WTC11 (cell line): Measurements from ENCODE around the gene MBP. TPM values are rescaled to one million over a fixed set of nuclear protein-coding genes. Genes with fewer than 3 reads are reported as not detected.

Source experiments
- ATAC-seq: fragments of 200-7000 bp; cut with Tn5 transposase; 2 replicates; pipeline ENCODE4 v1.10.0; 2021; ENCODE audit warnings: mild to moderate bottlenecking, moderate library complexity
- CTCF ChIA-PET: fragments of 300-600 bp; sonication (Branson Sonifier 250); formaldehyde crosslinking; loops from one replicate; lab custom pipeline; 2021; ENCODE audit warnings: antibody characterized with exemption; lab: Charles Lee
- POLR2A ChIA-PET: fragments of 350-600 bp; sonication (Branson Sonifier 250); formaldehyde crosslinking; loops from one replicate; lab custom pipeline; 2021; ENCODE audit warnings: antibody characterized with exemption; lab: Charles Lee
- DNase-seq: peaks from one replicate; pipeline ENCODE4 v3.0.0; 2021; ENCODE audit warnings: low spot score
- H3K27ac Mint-ChIP-seq: 2 replicates; pipeline ENCODE4 v1.8.0; 2021; ENCODE audit warnings: mixed read lengths
- H3K27me3 Mint-ChIP-seq: 2 replicates; pipeline ENCODE4 v1.8.0; 2021; ENCODE audit warnings: low read depth, mild to moderate bottlenecking, moderate library complexity, mixed read lengths
- H3K36me3 Mint-ChIP-seq: 2 replicates; pipeline ENCODE4 v1.8.0; 2021; ENCODE audit warnings: mixed read lengths
- H3K4me1 Mint-ChIP-seq: 2 replicates; pipeline ENCODE4 v1.8.0; 2022; ENCODE audit warnings: mixed read lengths
- H3K4me3 Mint-ChIP-seq: 2 replicates; pipeline ENCODE4 v1.8.0; 2021; ENCODE audit warnings: mild to moderate bottlenecking, moderate library complexity, mixed read lengths
- H3K9me3 Mint-ChIP-seq: 2 replicates; pipeline ENCODE4 v1.8.0; 2021; ENCODE audit warnings: mixed read lengths
- ATF1 ChIP-seq: sonication (generic); formaldehyde crosslinking; IDR thresholded peaks from 2 replicates; pipeline ENCODE4 v1.8.1; 2023; ENCODE audit warnings: mild to moderate bottlenecking, moderate library complexity, missing genetic modification reagents
- ATF6 ChIP-seq: sonication (generic); formaldehyde crosslinking; IDR thresholded peaks from 2 replicates; pipeline ENCODE4 v1.8.1; 2023; ENCODE audit warnings: mild to moderate bottlenecking, missing genetic modification reagents
- CREB1 ChIP-seq: sonication (generic); formaldehyde crosslinking; IDR thresholded peaks from 2 replicates; pipeline ENCODE4 v1.8.0; 2023; ENCODE audit warnings: mild to moderate bottlenecking, missing genetic modification reagents
- CREM ChIP-seq: sonication (generic); formaldehyde crosslinking; IDR thresholded peaks from 2 replicates; pipeline ENCODE4 v1.8.1; 2022; ENCODE audit warnings: mild to moderate bottlenecking, missing genetic modification reagents, moderate library complexity
- ELF4 ChIP-seq: sonication (generic); formaldehyde crosslinking; IDR thresholded peaks from 2 replicates; pipeline ENCODE4 v1.8.1; 2022; ENCODE audit warnings: low read depth, mild to moderate bottlenecking, moderate library complexity, missing genetic modification reagents
- FOXJ3 ChIP-seq: sonication (generic); formaldehyde crosslinking; IDR thresholded peaks from 2 replicates; pipeline ENCODE4 v1.9.0; 2021; ENCODE audit warnings: missing genetic modification reagents, mild to moderate bottlenecking, borderline replicate concordance
- FOXP4 ChIP-seq: sonication (generic); formaldehyde crosslinking; IDR thresholded peaks from 2 replicates; pipeline ENCODE4 v1.8.0; 2022; ENCODE audit warnings: mild to moderate bottlenecking, missing genetic modification reagents
- HMGXB4 ChIP-seq: sonication (generic); formaldehyde crosslinking; IDR thresholded peaks from 2 replicates; pipeline ENCODE4 v1.8.1; 2023; ENCODE audit warnings: mild to moderate bottlenecking, moderate library complexity, missing genetic modification reagents
- KAT7 ChIP-seq: sonication (generic); formaldehyde crosslinking; IDR thresholded peaks from 2 replicates; pipeline ENCODE4 v1.8.1; 2023; ENCODE audit warnings: missing genetic modification reagents, mild to moderate bottlenecking, borderline replicate concordance
- MAX ChIP-seq: sonication (generic); formaldehyde crosslinking; IDR thresholded peaks from 2 replicates; pipeline ENCODE4 v1.8.0; 2022; ENCODE audit warnings: mild to moderate bottlenecking, missing genetic modification reagents
- MLX ChIP-seq: sonication (generic); formaldehyde crosslinking; IDR thresholded peaks from 2 replicates; pipeline ENCODE4 v1.8.1; 2023; ENCODE audit warnings: mild to moderate bottlenecking, missing genetic modification reagents, moderate library complexity
- MXD4 ChIP-seq: fragments of 250-450 bp; sonication (Bioruptor Pico); IDR thresholded peaks from 2 replicates; pipeline ENCODE4 v1.8.0; 2021; ENCODE audit warnings: mild to moderate bottlenecking, moderate library complexity, borderline replicate concordance
- MYBL2 ChIP-seq: sonication (generic); formaldehyde crosslinking; IDR thresholded peaks from 2 replicates; pipeline ENCODE4 v1.8.1; 2023; ENCODE audit warnings: mild to moderate bottlenecking, moderate library complexity, missing genetic modification reagents
- NFATC4 ChIP-seq: fragments of 250-450 bp; sonication (Bioruptor Pico); IDR thresholded peaks from 2 replicates; pipeline ENCODE4 v1.9.0; 2021; ENCODE audit warnings: mild to moderate bottlenecking
- NFYB ChIP-seq: sonication (generic); formaldehyde crosslinking; conservative IDR thresholded peaks from 2 replicates; pipeline ENCODE4 v1.8.0; 2022; ENCODE audit warnings: low read depth, missing genetic modification reagents
- NR2C2 ChIP-seq: sonication (generic); formaldehyde crosslinking; IDR thresholded peaks from 2 replicates; pipeline ENCODE4 v1.8.0; 2022; ENCODE audit warnings: mild to moderate bottlenecking, missing genetic modification reagents
- OVOL2 ChIP-seq: fragments of 250-450 bp; sonication (Bioruptor Pico); IDR thresholded peaks from 2 replicates; pipeline ENCODE4 v1.9.0; 2021; ENCODE audit warnings: mild to moderate bottlenecking, borderline replicate concordance
- SMAD4 ChIP-seq: sonication (generic); formaldehyde crosslinking; IDR thresholded peaks from 2 replicates; pipeline ENCODE4 v1.8.0; 2022; ENCODE audit warnings: mild to moderate bottlenecking, missing genetic modification reagents
- STAT6 ChIP-seq: sonication (generic); formaldehyde crosslinking; conservative IDR thresholded peaks from 2 replicates; pipeline ENCODE4 v1.8.1; 2023; ENCODE audit warnings: mild to moderate bottlenecking, low read depth, missing genetic modification reagents, moderate library complexity
- TP53 ChIP-seq: sonication (generic); formaldehyde crosslinking; IDR thresholded peaks from 2 replicates; pipeline ENCODE4 v1.8.1; 2023; ENCODE audit warnings: mild to moderate bottlenecking, missing genetic modification reagents
- ZBTB21 ChIP-seq: sonication (generic); formaldehyde crosslinking; IDR thresholded peaks from 2 replicates; pipeline ENCODE4 v1.8.1; 2023; ENCODE audit warnings: mild to moderate bottlenecking, missing genetic modification reagents, borderline replicate concordance
- ZNF425 ChIP-seq: fragments of 250-450 bp; sonication (Bioruptor Pico); conservative IDR thresholded peaks from 2 replicates; pipeline ENCODE4 v1.9.0; 2021; ENCODE audit warnings: mild to moderate bottlenecking
- total RNA-seq: library from RNA; stranded (reverse); gene quantifications from 3 replicates; pipeline ENCODE4 v1.2.3, GENCODE V29; 2021

MBP gene
- total RNA-seq, 1 experiment from 2014 or later: 19.6 TPM

- H3K4me3 Mint-ChIP-seq: no peak overlapping the region
- H3K4me1 Mint-ChIP-seq: peaks cover 41% of the 10 kb centered on the region
- H3K36me3 Mint-ChIP-seq: peaks cover 21% of the 10 kb centered on the region
- no peak overlapping the region for H3K27ac Mint-ChIP-seq
- H3K9me3 Mint-ChIP-seq: no peaks in the 10 kb centered on the region
- CTCF ChIA-PET: interaction anchor here (1.2 to 1.5 kb wide), 3 partner anchors 60 to 149 kb away, joined by 3 to 6 read pairs (median 3); no protein-coding TSS in a partner anchor
- TF ChIP-seq HMGXB4 (CRISPR knock-in tag) (no peak), ATF1 (CRISPR knock-in tag) (no peak), MYBL2 (CRISPR knock-in tag) (no peak), MLX (no peak), NR2C2 (CRISPR knock-in tag) (no peak), OVOL2 (no peak), CREB1 (CRISPR knock-in tag) (no peak), ZBTB21 (CRISPR knock-in tag) (no peak), FOXP4 (no peak), TP53 (CRISPR knock-in tag) (no peak), NFYB (CRISPR knock-in tag) (no peak), ELF4 (CRISPR knock-in tag) (no peak), CREM (CRISPR knock-in tag) (no peak)
- DNase-seq: no peak
- ATAC-seq: no peak
- POLR2A ChIA-PET: no interaction called here
- no peaks in the 10 kb centered on the region for H3K27me3 Mint-ChIP-seq
These were observed 69.3 kb downstream of the MBP start for GRCh38 chr18:77063260-77063659.

GRCh38 chr18:77062518-77063003 lies 70.0 kb downstream of the MBP start:
- ChIA-PET CTCF (interaction anchor here (1.2 to 1.6 kb wide), 4 partner anchors 56 to 149 kb away, joined by 3 to 7 read pairs (median 4); no protein-coding TSS in a partner anchor), POLR2A (interaction anchor here (0.7 kb wide), 1 partner anchor 1677 kb away, joined by 4 read pairs; no protein-coding TSS in a partner anchor)
- H3K4me3 Mint-ChIP-seq: no peak overlapping the region
- ATAC-seq: no peak
- H3K4me1 Mint-ChIP-seq: peaks cover 34% of the 10 kb centered on the region
- no peaks in the 10 kb centered on the region for H3K27me3 Mint-ChIP-seq
- peaks cover 21% of the 10 kb centered on the region for H3K36me3 Mint-ChIP-seq
- H3K27ac Mint-ChIP-seq: peak overlapping the region; percentile 4; the same call in 1 of the 2 replicates
- no peaks in the 10 kb centered on the region for H3K9me3 Mint-ChIP-seq
- DNase-seq: no peak
- TF ChIP-seq ZNF425 (CRISPR knock-in tag) (no peak), NFATC4 (no peak), STAT6 (no peak), MAX (CRISPR knock-in tag) (no peak), MXD4 (no peak), ATF6 (CRISPR knock-in tag) (no peak), FOXJ3 (no peak), CREM (CRISPR knock-in tag) (no peak), KAT7 (CRISPR knock-in tag) (no peak), SMAD4 (CRISPR knock-in tag) (no peak)
